Activated CD8-positive, alpha-beta memory T cell treated with anti-CD3 and anti-CD28 coated beads, Interleukin-2, amount 50 U/mL, for 1 hour (primary cell): ENCODE results near the gene MACROD2.

Experiments
- DNase-seq: peaks from one replicate; pipeline ENCODE4 v3.0.0-alpha.2; 2020; ENCODE audit errors: extremely low read depth

The MACROD2 gene

GRCh38 chr20:15619341-15619740 is 1624.0 kb downstream of the MACROD2 start:
- no peak for DNase-seq

DNA sequence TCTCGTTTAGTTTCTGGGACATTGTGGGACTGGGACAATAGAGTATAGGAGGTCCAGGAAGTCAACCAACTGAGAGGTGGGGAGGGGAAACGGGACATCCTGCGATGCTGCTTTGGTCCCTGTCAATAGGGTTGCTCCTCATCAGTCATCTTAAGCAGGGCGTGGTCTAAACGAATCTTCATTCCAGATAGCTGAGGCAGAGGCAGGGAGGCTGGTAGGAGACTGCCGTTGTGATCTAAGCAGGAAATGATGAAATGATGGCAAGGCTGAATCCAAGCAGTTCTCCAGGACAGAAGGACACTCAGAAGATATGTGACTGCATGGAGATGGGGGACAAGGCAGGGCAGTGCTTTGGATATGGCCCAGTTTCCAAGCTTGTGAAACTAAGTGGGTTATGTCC is 1624.5 kb downstream of the MACROD2 start:
- no peak for DNase-seq

DNA sequence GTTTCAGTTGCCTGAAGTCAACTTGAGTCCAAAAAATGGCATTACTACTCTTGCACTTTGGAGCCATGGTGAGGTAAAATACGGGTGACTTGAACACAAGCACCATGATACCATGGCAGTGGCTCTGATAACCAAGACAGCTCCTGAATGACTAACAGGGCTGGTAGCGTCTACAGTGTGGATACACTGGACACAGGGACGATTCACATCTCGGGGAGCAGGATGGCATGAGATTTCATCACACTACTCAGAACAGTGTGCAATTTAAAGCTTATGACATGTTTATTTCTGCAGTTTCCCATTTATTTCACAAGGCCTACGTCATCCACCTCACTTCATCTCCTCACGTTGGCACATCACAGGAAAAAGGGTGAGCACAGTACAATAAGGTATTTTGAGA is 1627.1 kb downstream of the MACROD2 start:
- no peak for DNase-seq

DNA sequence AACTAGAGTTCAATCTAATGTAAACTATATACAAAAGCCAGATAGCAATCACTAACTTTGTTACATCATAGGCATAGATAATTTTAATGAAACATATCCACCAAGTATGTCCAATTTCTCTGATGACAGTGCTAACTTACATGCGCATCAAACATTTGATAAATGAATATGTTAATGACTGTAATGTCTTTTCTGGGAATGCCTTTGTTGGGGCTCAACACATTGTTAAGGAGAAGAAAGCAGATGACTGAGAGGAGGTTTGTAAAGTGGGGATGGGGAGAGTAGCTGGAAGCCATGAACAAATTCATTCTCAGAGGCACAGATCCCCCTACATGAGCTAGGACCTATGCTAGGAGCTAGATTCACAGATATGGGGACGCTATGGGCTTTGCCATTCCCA is 1627.9 kb downstream of the MACROD2 start:
- no peak for DNase-seq

DNA sequence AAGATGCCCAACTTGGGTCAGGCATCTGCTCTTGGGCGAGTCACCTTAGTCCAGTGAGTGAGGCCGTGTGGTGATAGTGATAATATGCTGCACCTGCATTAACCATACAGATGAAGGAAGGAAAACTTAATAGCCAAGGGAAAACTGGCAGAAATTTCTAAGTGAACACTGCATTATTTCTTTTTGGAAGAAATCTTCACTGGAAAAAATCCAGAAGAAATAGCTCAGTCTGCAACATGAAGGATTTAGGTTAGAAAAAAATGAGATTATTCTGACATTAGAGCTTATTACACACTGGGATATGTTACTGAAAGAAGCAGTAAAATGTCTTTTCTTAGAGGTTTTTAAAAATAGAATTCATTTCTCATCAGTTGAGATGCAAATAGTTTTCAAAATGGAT is 1630.7 kb downstream of the MACROD2 start:
- DNase-seq: no peak

DNA sequence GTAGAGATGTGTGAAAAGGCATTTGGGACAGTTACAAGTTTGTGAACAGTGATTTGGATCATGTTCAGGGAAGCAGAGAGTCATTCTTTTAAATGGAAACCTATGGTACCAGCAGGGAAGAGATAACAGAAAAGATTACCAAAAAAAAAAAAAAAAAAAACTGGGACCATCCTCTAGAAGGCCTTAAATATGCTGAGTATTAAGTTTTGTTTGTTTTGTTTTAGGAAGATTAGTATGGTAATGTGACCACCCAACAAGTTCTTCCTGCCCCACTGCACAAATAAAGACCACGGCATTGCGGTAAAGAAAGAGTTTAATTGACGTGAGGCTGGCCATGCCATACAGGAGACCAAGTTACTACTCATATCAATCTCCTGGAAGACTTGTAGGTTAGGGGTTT is 1631.8 kb downstream of the MACROD2 start:
- no peak for DNase-seq

GRCh38 chr20:15627501-15627903 is 1632.2 kb downstream of the MACROD2 start:
- DNase-seq: no peak

DNA sequence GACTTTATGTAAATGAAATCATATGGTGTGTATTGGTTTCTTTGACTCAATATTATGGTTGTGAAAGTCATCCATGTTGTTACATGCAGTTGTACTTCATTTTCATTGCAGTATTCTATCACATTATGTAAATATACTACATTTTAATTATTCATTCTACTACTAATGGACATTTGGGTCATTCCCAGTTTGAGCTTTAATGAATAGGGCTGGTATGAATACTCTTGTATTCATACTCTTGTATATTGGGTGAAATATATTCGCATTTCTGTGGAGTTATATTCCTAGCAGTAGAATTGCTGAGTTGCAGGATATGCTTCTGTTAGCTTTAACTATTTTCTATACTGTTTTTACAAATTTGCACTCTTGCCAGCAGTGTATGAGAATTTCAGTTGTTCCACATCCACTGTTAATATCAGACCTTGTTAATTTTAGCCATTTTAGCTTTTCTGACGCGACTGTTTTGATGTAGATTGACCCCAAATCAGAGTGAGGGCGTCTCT is 1633.6 kb downstream of the MACROD2 start:
- no peak for DNase-seq

GRCh38 chr20:15630360-15630759 is 1635.0 kb downstream of the MACROD2 start:
- no peak for DNase-seq

- no peak for DNase-seq
Observed at GRCh38 chr20:15632680-15633079, 1637.4 kb downstream of the MACROD2 start.

- no peak for DNase-seq
Observed at GRCh38 chr20:15634102-15634501, 1638.8 kb downstream of the MACROD2 start.

- DNase-seq: no peak
Observed at GRCh38 chr20:15637546-15637945, 1642.2 kb downstream of the MACROD2 start.

GRCh38 chr20:15637950-15638754 is 1642.8 kb downstream of the MACROD2 start:
- no peak for DNase-seq

- no peak for DNase-seq
Observed at GRCh38 chr20:15638816-15639215, 1643.5 kb downstream of the MACROD2 start.

GRCh38 chr20:15639839-15640238 is 1644.5 kb downstream of the MACROD2 start:
- no peak for DNase-seq

DNA sequence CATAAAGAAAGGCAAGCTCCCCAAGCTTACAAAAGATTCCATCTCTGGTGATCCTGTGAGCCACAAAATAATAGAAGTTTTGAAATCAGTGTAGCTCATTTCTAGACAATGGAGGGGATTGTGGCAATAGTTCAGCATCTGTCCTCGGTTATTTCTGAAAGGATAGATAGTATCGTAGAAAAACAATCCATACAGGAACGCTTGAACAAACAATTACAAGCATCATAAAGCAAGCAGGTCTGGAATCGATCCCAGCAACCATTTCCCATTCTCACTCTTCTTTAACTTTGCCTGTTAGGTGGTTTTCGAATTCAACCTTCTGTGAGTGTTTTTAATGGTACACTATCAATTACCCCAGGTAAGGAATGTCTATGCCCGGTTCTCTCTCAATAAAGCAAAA is 1646.8 kb downstream of the MACROD2 start:
- DNase-seq: no peak

DNA sequence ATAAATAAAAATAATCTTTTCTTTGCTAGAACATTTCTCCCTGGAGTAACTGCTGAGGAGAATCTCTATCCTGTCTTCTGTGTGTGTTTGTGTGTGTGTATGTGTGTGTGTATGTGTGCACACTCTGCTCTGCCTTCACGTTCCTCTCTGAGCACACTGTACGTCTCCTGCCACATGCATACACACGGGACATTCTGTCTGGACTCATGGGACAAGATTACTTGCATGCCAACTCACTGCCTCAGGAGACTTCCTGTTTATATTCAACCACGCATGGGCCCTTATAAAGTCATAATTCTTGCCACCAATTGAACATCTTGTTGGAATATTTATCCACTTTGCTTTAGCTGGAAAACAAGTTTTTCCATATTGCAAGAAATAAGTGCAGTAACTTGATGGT is 1647.4 kb downstream of the MACROD2 start:
- no peak for DNase-seq

GRCh38 chr20:15643713-15644112 is 1648.4 kb downstream of the MACROD2 start:
- DNase-seq: no peak

DNA sequence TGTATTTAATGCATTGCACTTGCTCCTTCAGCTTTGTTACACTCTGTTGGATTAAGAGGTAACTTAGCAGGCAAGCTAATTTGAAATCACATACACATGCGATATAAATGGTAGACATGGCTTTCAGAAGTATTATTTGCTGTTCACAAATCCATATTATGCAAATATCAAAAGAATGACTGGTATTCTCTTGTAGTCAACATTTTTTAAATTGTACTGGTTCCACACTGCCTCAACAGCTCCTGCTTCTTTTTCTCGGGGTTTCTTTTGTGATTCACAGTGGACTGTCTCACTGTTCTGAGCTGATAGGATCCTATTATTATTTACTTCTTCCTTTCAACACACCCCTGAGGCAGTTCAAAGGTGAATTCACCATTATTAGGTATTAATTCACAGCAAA is 1650.5 kb downstream of the MACROD2 start:
- DNase-seq: no peak

DNA sequence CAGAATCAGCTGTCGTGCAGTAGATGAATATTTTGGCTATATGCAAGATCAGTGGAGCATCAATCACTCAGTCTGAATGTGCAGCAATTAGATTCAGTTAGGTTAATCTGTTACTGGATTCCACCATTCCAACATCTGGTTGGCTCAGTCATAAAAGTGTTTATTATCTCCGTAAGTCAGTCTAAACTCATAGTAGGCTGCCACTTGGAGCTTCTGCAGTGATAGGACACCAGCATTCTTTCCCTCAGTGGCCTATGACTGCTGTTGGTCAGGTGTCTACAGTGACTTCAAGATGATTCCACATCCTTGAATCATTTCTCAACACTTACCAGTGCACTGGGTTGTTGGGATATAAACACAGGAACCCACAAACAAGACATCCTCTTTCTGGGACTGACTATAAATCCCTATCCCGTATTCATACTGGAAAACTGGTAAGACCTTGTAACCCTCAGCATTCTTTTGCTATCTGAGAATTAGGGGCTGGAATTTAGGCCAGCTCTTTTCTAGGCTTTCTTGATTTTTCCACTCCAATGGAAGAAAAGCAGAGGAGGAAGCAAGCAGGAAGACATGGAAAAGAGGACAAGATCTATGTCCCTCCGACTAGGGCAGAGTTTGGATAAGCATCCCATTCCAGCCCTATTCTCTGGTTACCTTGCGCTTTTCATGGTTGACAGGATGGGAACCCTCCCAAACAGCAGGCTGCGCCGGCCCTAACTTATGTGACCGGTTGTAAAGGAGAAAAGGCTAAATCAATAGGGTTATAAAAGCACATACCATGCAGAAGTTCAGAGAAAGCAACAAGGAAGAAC is 1658.3 kb downstream of the MACROD2 start:
- no peak for DNase-seq

- DNase-seq: no peak
Observed at GRCh38 chr20:15654208-15654649, 1658.9 kb downstream of the MACROD2 start.

GRCh38 chr20:15655295-15655874 is 1660.1 kb downstream of the MACROD2 start:
- DNase-seq: no peak
